Astrocyte of the hippocampus (primary cell): ENCODE results near the gene TEAD2.
A peak's percentile ranks its signal among the peaks of the same experiment; 100 is the strongest.
"Not testable (repeated sequence)": the region's sequence is repeated elsewhere in the genome, so short reads cannot be mapped to it uniquely, and the experiment has no call there.

Source experiments
- DNase-seq: peaks from one replicate; pipeline ENCODE4 v3.0.0; 2011; ENCODE audit warnings: low read depth, low spot score

TEAD2 gene

DNA sequence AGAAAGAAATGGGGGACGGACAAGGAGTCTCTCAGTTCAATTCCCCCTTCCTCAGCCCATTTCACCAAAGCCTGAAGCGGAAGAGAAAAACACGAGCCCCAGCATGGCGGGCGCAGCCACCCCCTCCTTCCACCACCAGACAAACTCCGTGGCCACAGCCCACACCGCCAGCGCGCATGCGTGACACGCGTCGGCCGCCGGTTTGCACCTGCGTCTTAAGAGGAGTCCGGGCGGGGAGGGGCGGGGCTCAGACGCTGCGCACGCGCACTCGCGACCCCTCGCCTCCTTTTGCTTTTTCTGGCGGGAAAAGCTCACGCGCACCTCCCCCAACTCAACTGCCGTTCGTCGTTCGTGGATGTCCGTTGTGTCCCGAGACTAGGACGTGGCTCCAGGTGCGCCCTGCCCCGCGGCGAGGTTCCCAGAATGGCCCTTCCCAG is 25.7 kb upstream of the TEAD2 start, which contains the start of gene KASH5:
KASH5 (plus strand) TSS at position 314 of the 437 bp plus-strand sequence. CDS start 2,635 bp downstream, outside the sequence.
- DNase-seq, result peak; percentile 16

DNA sequence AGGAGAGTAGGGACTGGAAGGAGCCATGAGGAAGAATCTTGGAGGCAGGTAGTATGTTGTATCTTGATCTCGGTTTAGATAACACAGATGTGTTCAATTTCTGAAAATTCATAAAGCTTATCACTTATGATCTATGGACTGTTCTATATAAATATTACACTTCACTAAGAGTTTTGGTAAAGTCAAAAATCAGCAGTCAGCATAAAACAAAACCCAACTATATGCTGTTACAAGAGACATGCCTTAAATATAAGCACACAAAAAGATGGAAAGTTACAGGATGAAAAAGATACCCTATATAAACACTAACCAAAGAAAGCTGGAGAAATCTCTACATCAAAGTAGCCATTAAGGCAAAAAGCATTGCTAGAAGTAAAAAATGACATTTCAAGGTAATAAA is 21.4 kb upstream of the TEAD2 start:
- no peak for DNase-seq

DNA sequence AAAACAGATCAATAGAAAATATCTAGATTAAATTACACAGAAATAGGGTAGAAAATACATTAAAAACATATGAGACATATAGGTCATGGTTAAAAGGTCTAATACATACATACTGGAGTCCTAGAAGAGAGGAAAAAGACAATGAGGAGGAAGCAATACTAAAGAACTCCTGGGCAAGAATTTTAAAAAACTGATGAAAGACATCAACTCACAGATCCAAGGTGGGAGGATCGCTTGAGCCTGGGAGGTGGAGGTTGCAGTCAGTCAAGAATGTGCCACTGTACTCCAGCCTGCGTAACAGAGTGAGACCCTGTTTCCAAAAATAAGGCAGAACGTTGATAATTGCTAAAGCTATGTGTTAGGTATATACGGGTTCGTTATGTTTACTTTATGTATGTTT is 20.4 kb upstream of the TEAD2 start:
- no peak for DNase-seq

DNA sequence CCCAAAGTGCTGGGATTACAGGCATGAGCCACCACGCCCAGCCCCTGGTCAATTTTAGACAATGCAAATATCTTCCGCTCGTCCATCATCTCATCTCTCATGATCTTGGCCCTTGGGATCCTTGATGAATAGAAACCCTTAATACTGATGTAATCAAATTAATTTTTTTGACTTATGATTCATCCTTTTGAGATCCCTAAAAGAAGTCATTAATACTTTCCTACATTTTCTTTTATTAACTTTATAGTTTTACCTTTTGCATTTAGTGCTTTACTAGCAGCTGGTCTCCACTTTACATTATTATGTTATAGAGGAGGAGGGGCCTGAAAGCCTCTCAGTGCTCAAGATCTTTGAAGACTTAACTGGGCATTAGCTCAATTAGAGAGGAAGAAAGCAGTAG is 18.2 kb upstream of the TEAD2 start:
- DNase-seq, result no peak

DNA sequence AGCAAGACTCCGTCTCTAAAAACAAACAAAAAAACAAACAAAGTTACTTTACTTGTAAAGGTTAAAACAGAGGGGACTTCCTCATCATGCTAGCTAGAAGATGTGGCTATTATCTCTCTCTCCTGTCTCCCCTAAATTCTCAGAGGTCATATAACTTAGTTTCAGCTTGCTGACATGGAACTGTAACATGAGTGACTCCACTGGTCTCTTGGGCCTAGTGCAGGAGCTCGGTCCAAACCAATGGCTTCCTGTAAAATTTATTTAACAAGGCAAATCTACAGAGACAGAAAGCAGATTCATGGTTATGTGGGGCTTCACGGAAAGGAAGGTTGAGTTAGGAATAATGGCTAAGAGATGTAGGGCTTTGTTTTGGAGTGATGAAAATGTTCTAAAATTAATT is 16.3 kb upstream of the TEAD2 start:
- DNase-seq, result no peak

DNA sequence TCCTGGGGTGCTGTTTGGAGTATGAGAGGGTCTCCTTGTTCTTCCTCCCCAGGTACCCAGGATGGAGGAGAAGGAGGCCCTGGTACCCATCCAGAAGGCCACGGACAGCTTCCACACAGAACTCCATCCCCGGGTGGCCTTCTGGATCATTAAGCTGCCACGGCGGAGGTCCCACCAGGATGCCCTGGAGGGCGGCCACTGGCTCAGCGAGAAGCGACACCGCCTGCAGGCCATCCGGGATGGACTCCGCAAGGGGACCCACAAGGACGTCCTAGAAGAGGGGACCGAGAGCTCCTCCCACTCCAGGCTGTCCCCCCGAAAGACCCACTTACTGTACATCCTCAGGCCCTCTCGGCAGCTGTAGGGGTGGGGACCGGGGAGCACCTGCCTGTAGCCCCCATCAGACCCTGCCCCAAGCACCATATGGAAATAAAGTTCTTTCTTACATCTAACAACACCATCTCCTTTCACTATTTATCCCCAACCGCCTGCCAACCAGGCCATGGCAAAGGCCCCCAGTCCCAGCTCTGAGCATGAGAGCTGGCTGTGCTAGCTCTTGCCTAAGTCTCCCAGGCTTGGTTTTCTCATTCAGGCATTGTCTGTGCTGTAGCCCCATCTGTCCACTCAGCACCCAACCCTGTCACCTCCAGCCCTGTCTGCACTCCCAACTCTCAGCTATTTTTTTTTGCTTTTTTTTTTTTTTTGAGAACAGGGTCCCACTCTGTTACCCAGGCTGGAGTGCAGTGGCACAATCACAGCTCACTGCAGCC is 12.6 kb upstream of the TEAD2 start:
- DNase-seq, result no peak

DNA sequence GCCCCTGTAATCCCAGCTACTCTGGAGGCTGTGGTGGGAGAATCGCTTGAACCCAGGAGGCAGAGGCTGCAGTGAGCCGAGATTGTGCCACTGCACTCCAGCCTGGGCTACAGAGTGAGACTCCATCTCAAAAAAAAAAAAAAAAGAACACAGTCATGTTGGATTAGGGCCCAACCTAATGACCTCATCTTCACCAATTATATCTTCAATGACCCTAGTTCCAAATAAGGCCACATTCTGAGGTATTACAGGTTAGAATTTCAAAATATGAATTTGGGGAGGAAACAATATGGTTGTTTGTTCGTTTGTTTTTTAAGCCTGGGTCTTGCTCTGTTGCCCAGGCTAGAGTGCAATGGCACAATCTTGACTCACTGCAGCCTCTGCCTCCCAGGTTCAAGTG is 11.0 kb upstream of the TEAD2 start:
- DNase-seq, result not testable (repeated sequence)

DNA sequence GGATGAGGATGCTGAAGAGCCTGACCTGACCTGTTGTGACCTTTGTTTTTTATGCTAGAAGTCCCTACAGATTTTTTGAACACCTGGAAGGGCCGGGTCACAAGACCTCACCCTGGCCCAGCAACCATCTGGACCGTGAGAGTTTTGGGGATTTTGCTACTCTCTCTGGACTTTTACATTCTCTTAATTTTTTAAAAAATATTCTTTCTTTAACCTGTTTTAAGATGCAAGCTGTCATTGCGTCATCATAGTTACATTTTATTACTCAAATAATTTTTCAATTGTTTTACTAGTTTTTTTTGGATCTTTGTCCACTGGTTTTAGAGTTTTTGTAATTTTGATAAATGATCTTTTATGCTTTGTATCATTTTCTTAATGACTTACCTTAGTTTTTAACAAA is 9.0 kb upstream of the TEAD2 start:
- no peak for DNase-seq

DNA sequence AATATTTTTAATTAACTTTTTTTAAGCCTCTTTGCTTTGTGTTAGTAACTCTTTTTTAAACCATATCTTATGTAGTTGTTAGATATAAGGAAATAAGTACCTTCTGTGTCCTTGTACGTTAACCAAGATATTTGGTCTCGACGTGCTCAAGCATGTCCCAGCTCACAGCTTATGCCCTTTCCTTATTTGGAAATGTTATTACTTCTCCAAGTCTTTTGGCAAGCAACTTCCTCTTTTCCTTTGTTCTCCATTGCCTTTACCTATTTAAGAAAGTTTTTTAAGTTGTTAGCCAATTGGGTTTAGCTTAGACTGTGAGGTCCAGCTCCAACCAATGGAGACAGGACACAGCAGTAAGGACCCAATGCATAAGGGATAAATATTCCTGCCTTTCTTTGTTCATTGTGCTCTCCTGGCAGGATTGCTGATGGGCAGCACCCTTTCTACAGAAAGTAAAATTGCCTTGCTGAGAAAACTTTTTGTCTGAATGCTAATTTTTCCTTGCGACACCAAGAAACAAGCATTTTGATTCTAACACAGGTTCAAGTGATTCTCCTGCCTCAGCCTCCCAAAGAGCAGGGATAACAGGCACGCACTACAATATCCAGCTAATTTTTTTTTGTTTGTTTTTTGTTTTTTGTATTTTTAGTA is 6.6 kb upstream of the TEAD2 start:
- DNase-seq, result no peak

DNA sequence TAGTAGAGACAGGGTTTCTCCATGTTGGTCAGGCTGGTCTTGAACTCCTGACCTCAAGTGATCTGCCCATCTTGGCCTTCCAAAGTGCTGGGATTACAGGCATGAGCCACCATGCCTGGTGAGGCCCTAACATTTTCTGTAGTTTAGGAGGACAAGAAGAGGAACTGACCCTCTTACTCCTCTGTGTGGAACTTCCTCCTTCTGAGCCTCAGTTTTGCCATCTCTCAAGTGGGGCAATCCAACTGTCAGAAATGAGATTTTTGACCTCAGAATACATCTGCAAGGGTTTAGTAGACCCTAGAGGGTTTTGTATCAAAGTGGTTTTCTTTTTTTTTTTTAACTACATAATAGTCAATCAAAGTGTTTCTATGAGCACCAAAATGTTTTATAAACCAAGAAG is 3.9 kb upstream of the TEAD2 start:
- DNase-seq, result no peak

DNA sequence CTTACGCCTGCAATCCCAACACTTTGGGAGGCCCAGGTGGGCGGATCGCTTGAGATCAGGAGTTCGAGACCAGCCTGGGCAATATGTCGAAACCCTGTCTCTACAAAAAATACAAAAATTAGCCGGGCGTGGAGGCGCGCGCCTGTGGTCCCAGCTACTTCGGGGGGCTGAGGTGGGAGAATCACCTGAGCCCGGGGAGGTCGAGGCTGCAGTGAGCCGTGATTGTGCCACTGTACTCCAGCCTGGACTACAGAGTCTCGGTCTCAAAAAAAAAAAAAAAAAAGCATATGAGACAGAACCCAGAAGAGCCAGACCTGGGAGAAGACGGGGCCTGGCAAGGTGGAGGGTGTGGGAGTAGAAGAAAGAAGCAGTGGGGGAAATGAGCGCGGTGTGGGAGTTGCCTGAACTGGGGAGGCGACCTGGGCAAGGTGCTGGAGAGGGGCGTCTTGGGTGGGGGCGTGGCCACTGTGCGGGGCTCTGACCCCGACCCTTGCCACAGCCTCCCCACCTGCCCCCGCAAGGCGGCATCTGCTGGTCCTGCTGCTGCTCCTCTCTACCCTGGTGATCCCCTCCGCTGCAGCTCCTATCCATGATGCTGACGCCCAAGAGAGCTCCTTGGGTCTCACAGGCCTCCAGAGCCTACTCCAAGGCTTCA is 2.0 kb upstream of the TEAD2 start:
- DNase-seq, result no peak

DNA sequence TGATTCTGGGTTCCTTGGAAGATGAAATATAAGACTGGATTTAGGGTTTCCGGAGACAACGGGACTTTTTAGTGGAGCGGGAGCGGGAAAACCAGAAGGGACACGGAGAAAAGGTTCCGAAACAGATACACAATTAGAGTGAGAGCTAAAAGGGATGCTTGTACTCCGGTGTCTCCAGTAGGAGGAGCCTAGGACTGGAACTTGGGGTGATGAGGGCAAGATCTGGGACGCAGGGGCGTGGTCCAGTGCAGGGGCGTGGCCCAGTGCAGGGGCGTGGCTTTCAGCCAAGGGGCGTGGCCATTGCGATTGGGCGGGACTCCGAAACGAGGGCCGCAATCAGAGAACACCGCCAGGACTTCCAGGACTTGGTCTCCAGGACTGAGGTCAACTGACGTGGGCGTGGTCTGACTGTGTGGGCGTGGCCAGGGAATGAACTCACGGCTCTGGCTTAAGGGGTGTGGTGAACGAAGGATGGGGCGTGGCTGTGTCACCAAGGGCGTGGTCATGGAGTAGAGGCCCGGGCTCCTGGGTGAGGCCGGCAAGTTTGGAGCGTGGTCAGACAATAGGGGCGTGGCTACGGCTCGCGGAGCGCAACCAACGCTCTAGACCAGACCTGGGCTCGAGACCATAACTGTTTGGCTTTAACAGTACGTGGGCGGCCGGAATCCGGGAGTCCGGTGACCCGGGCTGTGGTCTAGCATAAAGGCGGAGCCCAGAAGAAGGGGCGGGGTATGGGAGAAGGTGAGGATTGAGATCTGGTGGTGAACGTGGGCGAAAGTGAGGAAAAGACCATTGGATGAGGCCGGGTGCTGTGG is 1.3 kb upstream of the TEAD2 start, which contains the start of gene DKKL1:
DKKL1 (plus strand) TSS at position 610 of the 815 bp plus-strand sequence; CDS start at position 732, 122 bp downstream.
- DNase-seq, result peak; percentile 99

DNA sequence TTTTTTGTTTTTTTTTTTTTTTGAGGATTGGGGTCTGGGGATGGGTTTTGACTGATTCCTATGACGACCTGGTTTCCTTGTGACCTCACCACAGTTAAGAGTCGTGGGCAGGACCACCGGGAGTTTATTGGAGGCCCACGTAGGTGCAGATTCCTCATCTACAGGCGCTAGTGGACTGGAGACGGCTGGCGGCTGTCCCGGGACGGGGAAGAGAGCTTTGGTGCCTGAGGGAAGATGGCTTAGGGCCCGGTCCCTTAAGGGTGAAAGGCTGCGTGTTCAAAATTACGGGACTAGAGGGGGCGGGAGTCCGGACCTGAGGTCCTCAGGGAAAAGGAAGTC is 682 bp upstream of the TEAD2 start:
- DNase-seq, result peak; percentile 70

DNA sequence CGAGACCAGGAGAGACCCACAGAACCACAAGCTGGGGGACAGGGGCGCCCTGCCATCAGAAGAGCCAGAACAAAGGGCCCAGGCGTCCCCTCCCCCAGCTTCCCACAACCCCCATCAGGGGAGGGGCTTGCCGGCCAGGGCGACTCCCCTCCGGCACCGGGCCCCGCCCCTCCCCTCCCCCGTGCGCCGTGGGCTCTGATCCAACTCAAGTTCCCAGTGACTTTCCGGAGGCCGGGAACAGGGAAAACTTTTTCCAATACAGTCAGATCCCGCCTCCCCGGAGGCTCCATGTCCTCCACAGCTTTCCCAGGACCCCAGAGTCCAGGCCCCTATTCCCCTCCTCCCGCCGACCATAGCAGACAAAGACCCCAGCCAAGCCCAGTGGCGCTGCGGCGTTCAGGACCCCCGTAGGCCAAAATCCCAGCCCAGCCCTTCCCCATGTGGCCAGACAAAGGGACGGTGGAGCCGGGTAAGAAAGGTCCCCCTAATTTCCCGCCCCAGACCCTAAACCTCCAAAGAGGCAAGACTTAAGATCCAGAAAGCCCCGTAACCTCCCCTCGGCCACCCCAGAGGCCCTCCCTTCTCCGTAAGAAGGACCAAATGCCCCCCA is 673 bp downstream of the TEAD2 start:
- DNase-seq, result peak; percentile 96

DNA sequence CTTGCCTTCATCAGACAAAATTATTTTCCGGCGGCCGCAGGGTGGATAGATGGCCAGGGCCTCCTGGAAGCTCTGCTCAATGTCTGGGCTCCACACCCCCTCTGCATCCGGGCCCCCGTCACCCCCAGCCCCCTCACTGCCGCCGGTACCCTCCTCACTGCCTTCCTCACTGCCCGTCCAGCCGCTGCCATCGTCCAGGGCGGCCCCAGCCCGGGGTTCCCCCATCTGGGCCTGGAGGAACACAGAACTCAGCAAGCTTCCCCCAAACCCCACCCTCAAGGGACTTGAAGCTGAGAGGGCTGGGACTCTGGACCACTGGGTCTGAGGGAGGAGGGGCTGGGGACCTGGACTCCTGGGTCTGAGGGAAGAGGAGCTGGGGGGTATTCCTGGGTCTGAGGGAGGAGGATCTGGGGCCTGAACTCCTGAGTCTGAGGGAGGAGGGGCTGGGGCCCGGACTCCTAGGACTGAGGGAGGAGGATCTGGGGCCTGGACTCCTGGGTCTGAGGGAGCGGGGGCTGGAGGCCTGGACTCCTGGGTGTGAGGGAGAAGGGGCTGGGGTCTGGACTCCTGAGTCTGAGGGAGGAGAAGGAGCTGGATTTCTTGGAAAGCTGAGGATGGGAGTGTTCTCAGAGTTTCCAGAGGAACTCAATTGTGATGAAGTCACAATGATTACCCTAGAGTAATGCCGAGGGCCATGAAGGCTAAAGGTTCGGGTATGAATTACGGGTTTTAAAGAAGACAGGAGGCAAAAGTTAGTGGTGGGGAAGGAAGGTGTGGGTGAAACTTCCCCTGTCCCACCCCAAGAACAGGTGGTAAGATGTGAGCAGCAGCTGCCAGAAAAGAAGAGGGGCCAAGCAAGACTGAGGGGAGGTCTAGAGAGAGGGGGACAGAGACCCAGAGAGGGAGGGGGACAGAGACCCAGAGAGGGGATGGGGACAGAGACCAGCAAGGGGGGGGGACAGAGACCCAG is 2.1 kb downstream of the TEAD2 start:
- DNase-seq, result no peak

DNA sequence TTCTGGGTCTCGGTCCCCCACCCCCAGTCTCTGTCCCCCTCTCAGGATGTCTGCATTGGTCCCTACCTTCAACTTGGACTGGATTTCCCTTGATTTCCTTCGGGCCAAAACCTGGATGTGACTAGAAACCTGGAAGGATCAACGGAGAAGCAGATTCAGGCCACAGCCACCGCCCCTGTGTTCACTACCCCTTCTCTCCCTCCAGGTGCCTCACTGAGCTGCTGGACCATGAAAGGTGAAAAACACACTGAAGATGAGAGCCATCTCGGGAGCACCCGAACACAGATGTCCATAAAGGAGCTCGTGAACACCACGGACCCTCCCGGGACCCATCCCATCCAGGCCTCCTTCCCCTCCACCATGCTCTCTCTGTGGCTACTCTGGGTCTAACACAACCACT is 5.0 kb downstream of the TEAD2 start:
- DNase-seq, result no peak

DNA sequence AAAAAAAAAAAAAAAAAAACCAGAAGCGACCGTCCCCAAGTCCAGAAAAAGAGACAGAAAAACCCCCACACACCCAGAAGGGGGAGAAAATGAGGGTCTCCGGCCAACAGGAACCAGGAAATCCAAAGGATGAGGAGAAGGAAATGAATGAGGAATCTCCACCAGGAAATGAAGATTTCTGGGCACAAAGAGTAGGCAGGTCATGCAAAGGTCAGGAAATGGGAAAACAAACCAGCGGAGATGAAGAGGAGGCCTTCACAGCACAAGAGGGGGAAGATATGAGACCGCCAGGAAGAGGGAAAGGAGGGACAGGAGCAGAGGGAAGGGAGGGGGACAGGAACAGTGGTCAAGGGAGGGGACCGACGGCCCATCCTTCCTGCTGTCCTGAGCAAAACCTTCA is 5.8 kb downstream of the TEAD2 start:
- no peak for DNase-seq

DNA sequence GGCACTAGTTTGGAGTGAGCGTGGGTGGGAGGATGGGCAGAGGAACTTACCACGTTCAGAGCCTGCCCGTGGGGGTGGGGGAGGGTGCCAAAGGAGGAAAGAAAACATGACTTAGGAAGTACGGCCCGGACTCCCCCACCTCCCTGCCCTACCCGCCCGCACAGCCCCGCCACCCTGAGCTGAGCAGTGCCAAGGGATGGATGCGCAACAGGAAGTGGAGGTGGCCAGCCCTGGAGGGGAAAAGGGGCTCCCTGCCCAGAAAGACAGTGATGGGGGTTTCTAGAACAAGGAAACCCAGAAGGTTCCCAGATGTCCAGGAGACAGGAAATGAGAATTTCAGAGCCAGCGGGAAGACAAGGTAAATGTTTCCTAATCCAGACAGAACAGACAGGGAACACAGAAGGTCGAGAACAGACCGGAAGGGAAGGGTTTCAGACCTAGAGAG is 6.3 kb downstream of the TEAD2 start:
- DNase-seq, result no peak

DNA sequence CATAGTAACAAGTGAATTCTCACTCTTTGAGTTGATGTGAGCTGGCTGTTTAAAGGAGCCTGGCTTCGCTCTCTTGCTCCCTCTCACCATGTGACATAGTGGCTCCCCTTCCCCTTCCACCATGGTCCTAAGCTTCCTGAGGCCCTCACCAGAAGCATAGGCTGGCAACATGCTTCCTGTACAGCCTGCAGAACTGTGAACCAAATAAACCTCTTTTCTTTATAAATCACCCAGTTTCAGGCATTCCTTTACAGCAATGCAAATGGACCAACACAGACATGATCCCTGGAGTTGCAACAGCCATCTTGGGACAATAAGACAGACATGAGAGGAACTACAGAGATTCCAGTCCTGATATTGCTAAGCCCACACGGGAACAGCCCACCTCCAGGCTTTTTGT is 12.6 kb downstream of the TEAD2 start:
- no peak for DNase-seq
